IMR-90 (cell line): Measurements from ENCODE around the gene LAMC2. TPM values are rescaled to one million over a fixed set of nuclear protein-coding genes. Genes with fewer than 3 reads are reported as not detected.

Experiments used
- ATAC-seq: fragments of 200-7000 bp; cut with Tn5 transposase; 2 replicates; pipeline ENCODE4 v1.9.1; 2020; ENCODE audit warnings: low read depth, mild to moderate bottlenecking, moderate library complexity
- BruUV-seq: library from RNA; stranded (reverse); fragments of 400-500 nt; replicated peaks from 2 replicates; lab custom pipeline; 2021; lab: Mats Ljungman, UMichigan
- CTCF ChIA-PET: fragments of 300-600 bp; formaldehyde crosslinking; extraction: SDS; loops from one replicate; lab custom pipeline; 2021; ENCODE audit warnings: antibody characterized with exemption; lab: Yijun Ruan, JAX
- POLR2A ChIA-PET: fragments of 300-600 bp; sonication (Branson Sonifier 250); formaldehyde crosslinking; loops from one replicate; lab custom pipeline; 2022; ENCODE audit warnings: antibody characterized with exemption; ENCODE audit not compliant: unreplicated experiment; lab: Charles Lee
- DNase-seq: peaks from one replicate; pipeline ENCODE4 v3.0.0; 2013
- H2AFZ ChIP-seq: replicated peaks from 2 replicates; pipeline ENCODE3; 2013; ENCODE audit warnings: low read length, mild to moderate bottlenecking; ENCODE audit not compliant: poor library complexity
- H2AK5ac ChIP-seq: 2 replicates; pipeline ENCODE4 v1.6.1; 2013; ENCODE audit warnings: low read depth, low read length, inconsistent platforms
- H2AK9ac ChIP-seq: replicated peaks from 2 replicates; pipeline ENCODE3; 2013; ENCODE audit warnings: mild to moderate bottlenecking, low read depth, low read length, moderate library complexity; ENCODE audit not compliant: poor library complexity
- H2BK120ac ChIP-seq: 2 replicates; pipeline ENCODE4 v1.6.1; 2013; ENCODE audit warnings: low read depth, low read length, inconsistent platforms
- H2BK15ac ChIP-seq: 3 replicates; pipeline ENCODE4 v1.6.1; 2013; ENCODE audit warnings: low read depth, low read length, inconsistent platforms
- H2BK20ac ChIP-seq: 2 replicates; pipeline ENCODE4 v1.6.1; 2013; ENCODE audit warnings: low read depth, mild to moderate bottlenecking, inconsistent platforms, low read length, moderate library complexity
- H2BK5ac ChIP-seq: 2 replicates; pipeline ENCODE4 v1.6.1; 2013; ENCODE audit warnings: mild to moderate bottlenecking, low read depth, low read length, inconsistent platforms; ENCODE audit not compliant: poor library complexity, severe bottlenecking
- H3K14ac ChIP-seq: replicated peaks from 2 replicates; pipeline ENCODE4 v1.6.1; 2013; ENCODE audit warnings: low read depth, low read length, inconsistent platforms
- H3K18ac ChIP-seq: 2 replicates; pipeline ENCODE4 v1.6.1; 2013; ENCODE audit warnings: low read depth, low read length, control low read depth
- H3K23ac ChIP-seq: 2 replicates; pipeline ENCODE4 v1.6.1; 2013; ENCODE audit warnings: low read depth, low read length, inconsistent platforms
- H3K27ac ChIP-seq: 2 replicates; pipeline ENCODE4 v1.5.1; 2013; ENCODE audit warnings: mild to moderate bottlenecking, control low read depth, low read length; ENCODE audit not compliant: insufficient read depth
- H3K27me3 ChIP-seq: 2 replicates; pipeline ENCODE4 v1.6.1; 2013; ENCODE audit warnings: low read length; ENCODE audit not compliant: control insufficient read depth, insufficient read depth
- H3K36me3 ChIP-seq: 2 replicates; pipeline ENCODE4 v1.6.1; 2013; ENCODE audit warnings: low read length, mixed read lengths; ENCODE audit not compliant: control insufficient read depth, insufficient read depth
- H3K4ac ChIP-seq: 2 replicates; pipeline ENCODE4 v1.6.1; 2013; ENCODE audit warnings: low read depth, low read length, inconsistent platforms
- H3K4me1 ChIP-seq: 2 replicates; pipeline ENCODE4 v1.6.1; 2013; ENCODE audit warnings: low read length, mixed read lengths; ENCODE audit not compliant: control insufficient read depth, insufficient read depth
- H3K4me2 ChIP-seq: 2 replicates; pipeline ENCODE4 v1.6.1; 2013; ENCODE audit warnings: low read depth, mild to moderate bottlenecking, control low read depth, low read length, moderate library complexity
- H3K4me3 ChIP-seq: 2 replicates; pipeline ENCODE4 v1.5.1; 2013; ENCODE audit warnings: low read depth, mild to moderate bottlenecking, control low read depth, low read length, moderate library complexity; ENCODE audit not compliant: insufficient read depth
- H3K56ac ChIP-seq: 2 replicates; pipeline ENCODE4 v1.6.1; 2013; ENCODE audit warnings: low read length, inconsistent platforms; ENCODE audit not compliant: insufficient read depth; ENCODE audit errors: extremely low read depth
- H3K79me1 ChIP-seq, 2 experiments: 2 replicates each; pipeline ENCODE4 v1.6.1; 2013; ENCODE audit warnings: low read length in 2 of 2, inconsistent platforms in 1 of 2, low read depth in 1 of 2
- H3K9ac ChIP-seq: 2 replicates; pipeline ENCODE4 v1.6.1; 2013; ENCODE audit warnings: low read depth, low read length, control low read depth
- H3K9me1 ChIP-seq: 2 replicates; pipeline ENCODE4 v1.6.1; 2013; ENCODE audit warnings: low read length, inconsistent platforms; ENCODE audit not compliant: insufficient read depth
- H3K9me3 ChIP-seq: 2 replicates; pipeline ENCODE4 v1.6.1; 2013; ENCODE audit warnings: low read length; ENCODE audit not compliant: control insufficient read depth, insufficient read depth
- H4K20me1 ChIP-seq: 2 replicates; pipeline ENCODE4 v1.6.1; 2013; ENCODE audit warnings: low read length, inconsistent platforms; ENCODE audit not compliant: insufficient read depth
- H4K5ac ChIP-seq: 2 replicates; pipeline ENCODE4 v1.6.1; 2013; ENCODE audit warnings: mild to moderate bottlenecking, low read depth, low read length, control low read depth
- H4K8ac ChIP-seq, 2 experiments: 2 replicates each; pipeline ENCODE4 v1.6.1; 2013; ENCODE audit warnings: low read depth in 2 of 2, low read length in 2 of 2, control low read depth in 1 of 2, inconsistent platforms in 1 of 2
- H4K91ac ChIP-seq: 2 replicates; pipeline ENCODE4 v1.6.1; 2013; ENCODE audit warnings: low read depth, low read length, inconsistent platforms; ENCODE audit not compliant: insufficient read depth
- CEBPB ChIP-seq: IDR thresholded peaks from 2 replicates; pipeline ENCODE4 v1.6.1; 2012; ENCODE audit warnings: low read depth, low read length, improper control_type of control experiment
- CHD1 ChIP-seq: IDR thresholded peaks from 2 replicates; pipeline ENCODE4 v1.6.1; 2012; ENCODE audit warnings: low read depth, low read length, improper control_type of control experiment
- FOS ChIP-seq: fragments of 150-350 bp; IDR thresholded peaks from 2 replicates; pipeline ENCODE4 v1.6.1; 2016; ENCODE audit warnings: low read depth, low read length
- MAFK ChIP-seq: IDR thresholded peaks from 2 replicates; pipeline ENCODE4 v1.6.1; 2012; ENCODE audit warnings: low read depth, low read length, improper control_type of control experiment
- POLR2A ChIP-seq: IDR thresholded peaks from 2 replicates; pipeline ENCODE4 v1.6.1; 2012; ENCODE audit warnings: mild to moderate bottlenecking, low read depth, low read length
- SMC3 ChIP-seq: fragments of 150-350 bp; IDR thresholded peaks from 2 replicates; pipeline ENCODE4 v1.6.1; 2016; ENCODE audit warnings: low read depth, mild to moderate bottlenecking, antibody characterized with exemption, low read length, moderate library complexity
- WGBS, 2 experiments: methylation state at CpG; one replicate each; pipeline versions ENCODE4 v1.1.5 to v1.1.7; 2013; ENCODE audit warnings: missing lambda C conversion rate in 2 of 2; ENCODE audit not compliant: insufficient read length in 1 of 2; ENCODE audit errors: extremely low coverage in 2 of 2; 5-methylcytosine and 5-hydroxymethylcytosine counted together
- dilution Hi-C: fragments of 300-500 bp; cut with HindIII; formaldehyde crosslinking; loops from one replicate; pipeline ENCODE4 v1.14.3; 2018; ENCODE audit warnings: low sequenced_read_pairs; ENCODE audit not compliant: unreplicated experiment
- in situ Hi-C: fragments of 300-500 bp; cut with MboI; formaldehyde crosslinking; loops from 3 replicates; pipeline ENCODE4 v1.14.3; 2019; ENCODE audit warnings: low sequenced_read_pairs, inconsistent platforms, mixed read lengths
- intact Hi-C: fragments of 100-400 bp; cut with micrococcal nuclease; formaldehyde crosslinking; loops from 2 replicates; pipeline ENCODE4 v1.10.0; 2022
- polyA plus RNA-seq, 3 experiments: library from polyadenylated mRNA; depleted of rRNA; stranded (reverse); fragments of >200 nt; gene quantifications; 2 replicates each; pipeline ENCODE4 v1.2.3, GENCODE V29; 2012; ENCODE audit warnings: low replicate concordance in 1 of 3
- total RNA-seq: library from RNA; depleted of rRNA; stranded (reverse); fragments of >200 nt; gene quantifications from 2 replicates; pipeline ENCODE4 v1.2.3, GENCODE V29; 2012

The LAMC2 gene
- total and polyA plus RNA-seq, 2 of the 4 experiments (the other 2 are of a cell fraction) = 2.3 to 2.8 TPM

DNA sequence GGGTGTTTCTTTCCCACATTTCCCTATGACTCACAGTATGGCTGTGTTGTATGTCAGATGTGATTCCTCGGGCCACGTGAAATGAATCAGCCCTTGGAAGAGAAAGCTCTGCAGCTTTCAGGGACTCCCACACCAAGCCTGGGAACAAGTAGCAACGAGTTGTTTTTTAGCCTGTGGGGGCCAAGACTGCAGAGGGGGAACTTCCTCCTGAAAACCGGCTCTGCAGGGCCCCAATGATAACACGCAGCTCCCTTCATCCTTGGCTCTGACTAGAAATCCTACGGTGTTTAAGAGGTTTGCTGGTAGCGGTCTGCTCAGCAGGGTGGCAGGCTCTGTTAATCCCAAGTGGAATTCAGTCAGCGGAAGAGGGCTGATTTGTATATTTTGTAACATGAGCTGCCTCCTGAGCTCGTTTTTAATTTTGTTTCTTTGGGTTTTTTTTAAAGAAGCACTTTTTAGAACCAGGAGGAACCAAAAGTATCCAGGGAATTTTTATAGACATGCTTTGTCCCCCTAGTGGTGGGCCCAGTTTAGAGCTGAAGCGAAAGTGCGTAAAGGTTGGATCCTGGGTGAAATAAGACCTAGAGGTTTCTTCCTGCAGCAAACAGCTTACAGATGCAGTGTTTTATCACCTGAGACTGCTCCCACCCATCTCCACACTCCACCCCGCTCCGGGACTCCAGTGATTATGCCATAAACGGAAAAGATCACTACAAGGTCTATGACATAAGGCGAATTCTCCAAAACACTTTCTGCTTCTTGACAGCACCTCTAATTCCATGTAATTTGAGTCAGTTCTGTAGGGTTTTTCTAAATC lies 48.8 kb downstream of the LAMC2 start (continued):
- TF ChIP-seq SMC3 = peak; percentile 47; the same call in 1 of the 2 replicates
- TF ChIP-seq CEBPB = peak; percentile 6; the same call in 1 of the 2 replicates
- no peak for TF ChIP-seq CHD1
- peak; percentile 96 for TF ChIP-seq FOS

DNA sequence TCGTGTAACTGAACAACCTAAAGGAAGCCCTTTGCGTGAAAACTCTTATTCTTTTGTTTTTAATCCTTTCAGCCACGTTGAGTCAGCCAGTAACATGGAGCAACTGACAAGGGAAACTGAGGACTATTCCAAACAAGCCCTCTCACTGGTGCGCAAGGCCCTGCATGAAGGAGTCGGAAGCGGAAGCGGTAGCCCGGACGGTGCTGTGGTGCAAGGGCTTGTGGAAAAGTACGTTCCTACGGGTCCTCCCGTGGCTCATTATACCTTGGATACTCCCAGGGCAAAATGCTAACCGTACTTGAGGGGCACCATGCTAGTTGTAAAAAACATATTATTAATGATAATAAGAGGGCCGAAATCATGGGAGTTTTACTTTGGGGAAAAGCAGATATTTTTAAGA lies 49.4 kb downstream of the LAMC2 start:
- Histone ChIP-seq H3K27ac (peak overlapping the region; percentile 76; the same call in 1 of the 2 replicates), H3K18ac (peak overlapping the region; percentile 45; the same call in 1 of the 2 replicates), H3K23ac (peak overlapping the region; percentile 5; the same call in 1 of the 2 replicates), H4K20me1 (no peaks in the 10 kb centered on the region), H2BK120ac (peak overlapping the region; percentile 88), H3K79me1 (no peaks in the 10 kb centered on the region; a peak in 1 of 4 replicates), H2BK20ac (peak overlapping the region; percentile 76), H2AFZ (peak overlapping the region; percentile 88), H3K9ac (peak overlapping the region; percentile 63; the same call in 1 of the 2 replicates), H3K36me3 (no peaks in the 10 kb centered on the region), H3K4me3 (peak overlapping the region; percentile 41; the same call in 1 of the 2 replicates), H3K27me3 (no peaks in the 10 kb centered on the region), H3K9me1 (peaks cover 13% of the 10 kb centered on the region), H3K4me2 (peak overlapping the region; percentile 78), H4K8ac (peak overlapping the region; percentile 15 to 87; a peak in 3 of 4 replicates), H4K5ac (peak overlapping the region; percentile 33; the same call in 1 of the 2 replicates), H2AK9ac (peak overlapping the region; percentile 73), H4K91ac (peak overlapping the region; percentile 67), H2BK5ac (peak overlapping the region; percentile 60), H3K56ac (peak overlapping the region; percentile 76; the same call in 1 of the 2 replicates), H3K14ac (peak overlapping the region; percentile 87), H3K9me3 (no peaks in the 10 kb centered on the region), H3K4ac (peak overlapping the region; percentile 53), H2AK5ac (peak overlapping the region; percentile 93), H3K4me1 (peaks cover 13% of the 10 kb centered on the region), H2BK15ac (peak overlapping the region; percentile 78)
- no TSS peak for BruUV-seq
- TF ChIP-seq MAFK (no peak), POLR2A (0 out of 2 replicates have a peak, but pooled peaks have one; percentile 11)
- in situ Hi-C loops = loop anchor here (10.0 to 25.0 kb wide), 2 partner anchors 211 to 273 kb away; partner anchors contain the start of genes LAMC1 and SHCBP1L
- DNase-seq (no peak), ATAC-seq (no peak)
- WGBS, 2 experiments = 83% methylated on average over 2 of the region's 14 CpGs; no CpG with 5 or more reads in 1 of the 2 experiments
- ChIA-PET CTCF (interaction anchor here (0.9 to 1.5 kb wide), 12 partner anchors 9 to 347 kb away, joined by 3 to 10 read pairs (median 4); no protein-coding TSS in a partner anchor), POLR2A (interaction anchor here (0.6 to 1.0 kb wide), 2 partner anchors 35 to 83 kb away, joined by 3 to 5 read pairs; no protein-coding TSS in a partner anchor)
- intact Hi-C loops = loop anchor here (1.0 to 5.0 kb wide), 4 partner anchors 35 to 273 kb away; partner anchors contain the start of gene LAMC1
- dilution Hi-C loops = no loop called here
